Femur (tissue), 1 donor: ENCODE measurements around the gene CARD8.

ENCODE experiments used
- DNase-seq: peaks from one replicate; pipeline ENCODE4 v3.0.0-alpha.2; 2017

The CARD8 gene

GRCh38 chr19:48169939-48170803, 85.5 kb downstream of the CARD8 start, which contains the start of the genes LIG1 and ZSWIM9:
LIG1 (minus strand) TSS chr19:48170344; CDS start chr19:48165566, 4,778 bp downstream.
ZSWIM9 (plus strand) TSS chr19:48170680; CDS start chr19:48171803, 1,123 bp downstream.
- peak; percentile 96 for DNase-seq

GRCh38 chr19:48169578-48169938, 86.2 kb downstream of the CARD8 start:
- peak; percentile 82 for DNase-seq

- DNase-seq, result no peak
Measured at GRCh38 chr19:48168689-48169088, 87.0 kb downstream of the CARD8 start.

- no peak for DNase-seq
Measured at GRCh38 chr19:48158210-48158790, 97.4 kb downstream of the CARD8 start.
